OCI-LY1 (cell line): Measurements from ENCODE around the gene TFB2M.

Source experiments
- H2AFZ ChIP-seq: fragments of 200-600 bp; sonication (generic), shearing (Covaris generic); 2 replicates; pipeline ENCODE4 v1.6.0; 2014; ENCODE audit warnings: antibody characterized with exemption, mild to moderate bottlenecking, low read length
- H3F3A ChIP-seq: fragments of 200-600 bp; sonication (generic), shearing (Covaris generic); 2 replicates; pipeline ENCODE4 v1.6.0; 2014; ENCODE audit warnings: mild to moderate bottlenecking, antibody characterized with exemption, low read length, moderate library complexity; ENCODE audit not compliant: insufficient read depth
- H3K27ac ChIP-seq: fragments of 200-600 bp; sonication (generic); 2 replicates; pipeline ENCODE4 v1.5.1; 2014; ENCODE audit warnings: low read length, mixed run types, mild to moderate bottlenecking, low read depth; ENCODE audit not compliant: poor library complexity, severe bottlenecking
- H3K27me3 ChIP-seq: fragments of 200-600 bp; sonication (generic); 2 replicates; pipeline ENCODE4 v1.6.0; 2014; ENCODE audit warnings: antibody characterized with exemption, mild to moderate bottlenecking, low read length, moderate library complexity; ENCODE audit not compliant: insufficient read depth
- H3K36me3 ChIP-seq: fragments of 200-600 bp; sonication (generic); 2 replicates; pipeline ENCODE4 v1.6.1; 2014; ENCODE audit warnings: mild to moderate bottlenecking, antibody characterized with exemption, low read length, moderate library complexity, mixed read lengths; ENCODE audit not compliant: insufficient read depth
- H3K4me1 ChIP-seq: fragments of 200-600 bp; sonication (generic); 2 replicates; pipeline ENCODE4 v1.5.1; 2014; ENCODE audit warnings: mild to moderate bottlenecking, low read length, moderate library complexity; ENCODE audit not compliant: insufficient read depth, severe bottlenecking
- H3K4me2 ChIP-seq: fragments of 200-600 bp; sonication (generic), shearing (Covaris generic); 2 replicates; pipeline ENCODE4 v1.6.1; 2014; ENCODE audit warnings: low read length
- H3K4me3 ChIP-seq: fragments of 200-600 bp; sonication (generic); 2 replicates; pipeline ENCODE4 v1.5.1; 2014; ENCODE audit warnings: low read length, low read depth, mild to moderate bottlenecking, mixed read lengths; ENCODE audit not compliant: poor library complexity, severe bottlenecking
- H3K79me2 ChIP-seq: fragments of 200-600 bp; shearing (Covaris generic); 2 replicates; pipeline ENCODE4 v1.6.1; 2016; ENCODE audit warnings: mixed run types, low read length, mixed read lengths; ENCODE audit not compliant: insufficient read depth
- H3K9ac ChIP-seq: fragments of 200-600 bp; sonication (generic), shearing (Covaris generic); 2 replicates; pipeline ENCODE4 v1.6.1; 2014; ENCODE audit warnings: mild to moderate bottlenecking, low read length, mixed read lengths
- H3K9me2 ChIP-seq: fragments of 200-600 bp; sonication (generic), shearing (Covaris generic); 2 replicates; pipeline ENCODE4 v1.6.1; 2014; ENCODE audit warnings: low read depth, mild to moderate bottlenecking, low read length, mixed read lengths
- H3K9me3 ChIP-seq: fragments of 200-600 bp; shearing (Covaris generic); 2 replicates; pipeline ENCODE4 v1.6.1; 2014; ENCODE audit warnings: low read length, mixed read lengths
- H4K20me1 ChIP-seq: fragments of 200-600 bp; sonication (generic), shearing (Covaris generic); 2 replicates; pipeline ENCODE4 v1.6.0; 2016; ENCODE audit warnings: mild to moderate bottlenecking, low read length; ENCODE audit not compliant: insufficient read depth
- EZH2 ChIP-seq: fragments of 200-600 bp; sonication (generic), shearing (Covaris generic); IDR thresholded peaks from 2 replicates; pipeline ENCODE4 v1.8.0; 2017; ENCODE audit warnings: borderline replicate concordance, mixed run types, mild to moderate bottlenecking, antibody characterized with exemption, low read length, moderate library complexity, mixed read lengths
- TF ChIP-seq, protein P1 (sequence below): fragments of 200-600 bp; sonication (generic), shearing (Covaris generic); IDR thresholded peaks from 2 replicates; pipeline ENCODE4 v1.5.1; 2017; ENCODE audit warnings: mild to moderate bottlenecking, antibody characterized with exemption, low read length, moderate library complexity, mixed read lengths

TFB2M gene

DNA sequence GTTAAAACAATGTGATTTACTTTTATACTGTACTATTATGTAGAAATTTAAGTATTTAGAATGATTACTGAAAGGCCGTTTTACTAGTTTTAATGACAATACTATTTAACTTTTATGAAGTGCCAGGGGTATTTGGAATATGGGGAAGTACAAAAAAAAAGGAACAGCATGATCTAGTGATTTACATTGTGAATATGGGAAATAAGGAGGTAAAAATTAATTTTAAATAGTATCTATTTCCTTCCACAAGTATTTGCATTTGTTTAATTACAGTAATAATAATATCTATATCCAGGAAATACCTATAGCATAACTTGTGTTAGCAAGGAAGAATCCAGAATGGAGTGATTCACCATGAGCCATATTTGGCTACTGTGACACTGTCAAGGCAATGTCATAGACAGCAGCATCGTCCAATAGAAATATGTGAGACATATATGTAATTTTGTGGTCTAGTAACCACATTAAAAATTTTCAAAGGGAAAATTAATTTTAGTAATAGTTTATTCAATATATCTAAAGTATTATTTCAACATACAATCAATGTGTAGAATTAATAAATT lies 22.2 kb upstream of the TFB2M start:
- Histone ChIP-seq H3K27ac (no peak overlapping the region), H3K9me3 (0 out of 2 replicates have a peak, but pooled peaks cover 2% of the 10 kb centered on the region), H3K4me3 (no peak overlapping the region), H3K79me2 (peaks cover 61% of the 10 kb centered on the region), H3K9me2 (no peaks in the 10 kb centered on the region), H3K27me3 (no peaks in the 10 kb centered on the region), H3K4me2 (no peak overlapping the region), H3K36me3 (peaks cover 56% of the 10 kb centered on the region), H2AFZ (no peak overlapping the region), H3K9ac (no peak overlapping the region), H3K4me1 (no peaks in the 10 kb centered on the region), H4K20me1 (no peaks in the 10 kb centered on the region), H3F3A (no peaks in the 10 kb centered on the region)
- no peak for TF ChIP-seq EZH2
- TF ChIP-seq, protein P1, sequence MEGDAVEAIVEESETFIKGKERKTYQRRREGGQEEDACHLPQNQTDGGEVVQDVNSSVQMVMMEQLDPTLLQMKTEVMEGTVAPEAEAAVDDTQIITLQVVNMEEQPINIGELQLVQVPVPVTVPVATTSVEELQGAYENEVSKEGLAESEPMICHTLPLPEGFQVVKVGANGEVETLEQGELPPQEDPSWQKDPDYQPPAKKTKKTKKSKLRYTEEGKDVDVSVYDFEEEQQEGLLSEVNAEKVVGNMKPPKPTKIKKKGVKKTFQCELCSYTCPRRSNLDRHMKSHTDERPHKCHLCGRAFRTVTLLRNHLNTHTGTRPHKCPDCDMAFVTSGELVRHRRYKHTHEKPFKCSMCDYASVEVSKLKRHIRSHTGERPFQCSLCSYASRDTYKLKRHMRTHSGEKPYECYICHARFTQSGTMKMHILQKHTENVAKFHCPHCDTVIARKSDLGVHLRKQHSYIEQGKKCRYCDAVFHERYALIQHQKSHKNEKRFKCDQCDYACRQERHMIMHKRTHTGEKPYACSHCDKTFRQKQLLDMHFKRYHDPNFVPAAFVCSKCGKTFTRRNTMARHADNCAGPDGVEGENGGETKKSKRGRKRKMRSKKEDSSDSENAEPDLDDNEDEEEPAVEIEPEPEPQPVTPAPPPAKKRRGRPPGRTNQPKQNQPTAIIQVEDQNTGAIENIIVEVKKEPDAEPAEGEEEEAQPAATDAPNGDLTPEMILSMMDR, result no peak

DNA sequence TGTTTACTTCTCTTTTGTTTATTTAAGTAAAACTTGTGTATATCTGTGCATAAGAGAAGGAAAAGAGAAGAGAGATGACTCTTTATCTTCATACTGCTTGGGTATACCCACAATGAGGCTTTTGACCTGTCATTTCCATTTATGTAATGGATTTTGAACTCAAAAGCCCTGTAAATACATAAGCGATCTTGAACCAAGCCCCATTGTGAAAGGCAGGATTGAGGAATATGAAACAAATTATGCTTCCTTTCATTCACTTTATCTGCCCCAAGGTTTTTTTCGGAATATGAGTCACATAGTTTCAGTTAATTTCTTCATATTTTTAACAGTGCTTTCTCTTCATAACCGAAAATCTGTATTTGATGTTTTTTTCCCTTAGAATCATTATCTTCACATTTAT lies 21.5 kb upstream of the TFB2M start:
- no peak for TF ChIP-seq EZH2
- TF ChIP-seq, protein P1, result no peak
- Histone ChIP-seq H3K27ac (no peak overlapping the region), H2AFZ (no peak overlapping the region), H3K36me3 (peaks cover 58% of the 10 kb centered on the region), H4K20me1 (no peaks in the 10 kb centered on the region), H3K9ac (no peak overlapping the region), H3K9me3 (0 out of 2 replicates have a peak, but pooled peaks cover 2% of the 10 kb centered on the region), H3K4me2 (no peak overlapping the region), H3K79me2 (peaks cover 60% of the 10 kb centered on the region), H3K4me1 (no peaks in the 10 kb centered on the region), H3K27me3 (no peaks in the 10 kb centered on the region), H3K4me3 (no peak overlapping the region), H3F3A (no peaks in the 10 kb centered on the region), H3K9me2 (no peaks in the 10 kb centered on the region)

DNA sequence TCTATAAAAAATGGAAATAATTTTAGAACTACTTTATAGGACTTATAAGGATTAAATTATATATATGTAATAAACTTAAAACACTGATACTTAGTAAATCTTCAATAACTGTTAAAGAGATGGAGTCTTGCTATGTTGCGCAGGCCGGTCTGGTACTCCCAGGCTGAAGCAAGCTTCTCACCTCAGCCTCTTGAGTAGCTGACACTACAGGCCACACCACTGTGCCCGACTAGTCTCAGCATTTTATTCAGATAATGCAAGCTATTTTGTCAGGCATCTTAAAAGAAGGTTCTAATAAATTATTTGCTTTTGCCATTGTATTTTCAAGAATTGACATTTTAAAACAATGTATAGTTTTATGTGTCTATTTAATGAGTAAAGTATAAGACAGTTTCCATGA lies 21.0 kb upstream of the TFB2M start:
- no peak overlapping the region for H2AFZ ChIP-seq
- H4K20me1 ChIP-seq, result no peaks in the 10 kb centered on the region
- H3K27me3 ChIP-seq, result no peaks in the 10 kb centered on the region
- H3F3A ChIP-seq, result no peaks in the 10 kb centered on the region
- no peaks in the 10 kb centered on the region for H3K4me1 ChIP-seq
- 0 out of 2 replicates have a peak, but pooled peaks cover 2% of the 10 kb centered on the region for H3K9me3 ChIP-seq
- TF ChIP-seq EZH2, result no peak
- TF ChIP-seq, protein P1, result no peak
- H3K4me3 ChIP-seq, result no peak overlapping the region
- H3K9me2 ChIP-seq, result no peaks in the 10 kb centered on the region
- no peak overlapping the region for H3K9ac ChIP-seq
- H3K36me3 ChIP-seq, result peaks cover 58% of the 10 kb centered on the region
- no peak overlapping the region for H3K4me2 ChIP-seq
- H3K79me2 ChIP-seq, result peaks cover 62% of the 10 kb centered on the region
- H3K27ac ChIP-seq, result no peak overlapping the region
